K562 (cell line): Measurements from ENCODE around the gene RASAL1. TPM values are rescaled to one million over a fixed set of nuclear protein-coding genes. Genes with fewer than 3 reads are reported as not detected.

Source experiments
- ATAC-seq: fragments of 200-7000 bp; cut with Tn5 transposase; 3 replicates; pipeline ENCODE4 v1.9.1; 2020; ENCODE audit warnings: moderate library complexity
- BruUV-seq: library from RNA; stranded (reverse); fragments of 400-500 nt; replicated peaks from 2 replicates; lab custom pipeline; 2021; lab: Mats Ljungman, UMichigan
- CTCF ChIA-PET: fragments of 300-600 bp; formaldehyde crosslinking; extraction: SDS; loops from one replicate; lab custom pipeline; 2021; ENCODE audit warnings: low intra/inter-chr PET ratio; lab: Yijun Ruan, JAX
- POLR2A ChIA-PET: fragments of 300-600, 350-650 bp; sonication (Branson Sonifier 250); formaldehyde crosslinking; extraction: SDS; loops from one replicate; lab custom pipeline; 2021; ENCODE audit warnings: antibody characterized with exemption, inconsistent platforms; lab: Yijun Ruan, JAX
- DNase-seq, 4 experiments: peaks; one replicate each; pipeline versions ENCODE4 v3.0.0 to v3.0.0-alpha.2; 2011 to 2018; ENCODE audit warnings: low spot score in 3 of 4, mixed read lengths in 3 of 4; ENCODE audit errors: extremely low read depth in 1 of 4
- FAIRE-seq: peaks from 2 replicates; lab custom pipeline; 2011; peaks lifted over from hg19 to GRCh38; lab: Jason Lieb, UNC
- H2AFZ ChIP-seq: 2 replicates; pipeline ENCODE4 v1.6.0; 2011; ENCODE audit warnings: low read depth, low read length, control low read depth, inconsistent platforms
- H3K27ac ChIP-seq: fragments of 200-600 bp; 3 replicates; pipeline ENCODE4 v1.8.0; 2011; ENCODE audit warnings: low read depth, mild to moderate bottlenecking, control low read depth, inconsistent platforms, low read length, moderate library complexity, mixed read lengths; ENCODE audit errors: extremely low read depth
- H3K27me3 ChIP-seq, 2 experiments: fragments of 300-600 bp in 1 of 2; 2 replicates in 1 of 2; 3 replicates in 1 of 2; pipeline versions ENCODE4 v1.6.0 to v1.8.0; 2011; ENCODE audit warnings: inconsistent platforms in 2 of 2, low read length in 2 of 2, mild to moderate bottlenecking in 1 of 2, mixed read lengths in 1 of 2, moderate library complexity in 1 of 2; ENCODE audit not compliant: control insufficient read depth in 2 of 2, insufficient read depth in 2 of 2
- H3K36me3 ChIP-seq: fragments of 300-600 bp; 3 replicates; pipeline ENCODE4 v1.8.0; 2011; ENCODE audit warnings: mild to moderate bottlenecking, low read length, inconsistent platforms; ENCODE audit not compliant: control insufficient read depth, insufficient read depth
- H3K4me1 ChIP-seq, 2 experiments: fragments of 200-600 bp in 1 of 2; replicated peaks in 1 of 2; 2 replicates in 1 of 2; 3 replicates in 1 of 2; pipeline versions ENCODE4 v1.5.1 to v1.8.0; 2011; ENCODE audit warnings: inconsistent platforms in 2 of 2, low read length in 2 of 2, mild to moderate bottlenecking in 1 of 2, mixed read lengths in 1 of 2, moderate library complexity in 1 of 2; ENCODE audit not compliant: control insufficient read depth in 2 of 2, insufficient read depth in 2 of 2
- H3K4me2 ChIP-seq: 2 replicates; pipeline ENCODE4 v1.6.1; 2011; ENCODE audit warnings: low read length, control low read depth, inconsistent platforms, mixed read lengths; ENCODE audit not compliant: insufficient read depth
- H3K4me3 ChIP-seq: fragments of 200-600 bp; sonication (generic), shearing (Covaris generic); 2 replicates; pipeline ENCODE4 v1.5.1; 2016; ENCODE audit warnings: control low read depth, inconsistent platforms
- H3K79me2 ChIP-seq: fragments of 200-600 bp; 3 replicates; pipeline ENCODE4 v1.8.0; 2011; ENCODE audit warnings: low read length, inconsistent platforms; ENCODE audit not compliant: control insufficient read depth, insufficient read depth
- H3K9ac ChIP-seq, 2 experiments: 2 replicates each; pipeline versions ENCODE4 v1.6.0 to v1.6.1; 2011; ENCODE audit warnings: low read depth in 2 of 2, low read length in 2 of 2, control low read depth in 1 of 2, inconsistent platforms in 1 of 2, mild to moderate bottlenecking in 1 of 2, mixed read lengths in 1 of 2; ENCODE audit not compliant: insufficient read depth in 1 of 2
- H3K9me1 ChIP-seq: one replicate; pipeline ENCODE4 v1.6.0; 2011; ENCODE audit warnings: inconsistent platforms, mild to moderate bottlenecking, low read length, moderate library complexity; ENCODE audit not compliant: control insufficient read depth, insufficient read depth
- H3K9me3 ChIP-seq: replicated peaks from 2 replicates; pipeline ENCODE4 v1.5.1; 2011; ENCODE audit warnings: low read depth, low read length, inconsistent platforms; ENCODE audit not compliant: control insufficient read depth, insufficient read depth
- H4K20me1 ChIP-seq: replicated peaks from 2 replicates; pipeline ENCODE4 v1.6.1; 2011; ENCODE audit warnings: low read length, inconsistent platforms, mixed read lengths; ENCODE audit not compliant: control insufficient read depth, insufficient read depth
- JUND ChIP-seq, 2 experiments: IDR thresholded peaks; 2 replicates in 1 of 2; 3 replicates in 1 of 2; pipeline ENCODE4 v1.6.1; 2011; ENCODE audit warnings: borderline replicate concordance in 2 of 2, low read depth in 2 of 2, low read length in 2 of 2, improper control_type of control experiment in 1 of 2, missing biosample characterization in 1 of 2, missing genetic modification characterization in 1 of 2, missing genetic modification reagents in 1 of 2
- KDM1A ChIP-seq, 2 experiments: fragments of 450-650 bp; IDR thresholded peaks; 2 replicates each; pipeline ENCODE4 v1.6.1; 2016; ENCODE audit warnings: mild to moderate bottlenecking in 2 of 2
- ZNF24 ChIP-seq: fragments of 450-650 bp; IDR thresholded peaks from 2 replicates; pipeline ENCODE4 v1.6.1; 2016
- WGBS: fragments of 100-300 bp; shearing (Covaris generic); methylation state at CpG from one replicate; pipeline ENCODE4 v1.1.6; 2016; ENCODE audit warnings: low coverage, mixed read lengths; ENCODE audit not compliant: insufficient coverage; ENCODE audit errors: missing lambda C conversion rate; 5-methylcytosine and 5-hydroxymethylcytosine counted together
- in situ Hi-C: fragments of 300-500 bp; cut with MboI; formaldehyde crosslinking; loops from 4 replicates; pipeline ENCODE4 v1.15.0; 2018; ENCODE audit warnings: inconsistent platforms, mixed read lengths
- intact Hi-C: fragments of 100-400 bp; cut with micrococcal nuclease; formaldehyde crosslinking; loops from 2 replicates; pipeline ENCODE4 v1.14.2; 2022
- polyA plus RNA-seq, 8 experiments: library from polyadenylated mRNA; depleted of rRNA in 4 of 8; stranded (reverse) in 5 of 8; unstranded in 3 of 8; fragments of >200 nt; fragmentation: Nextera tagmentation in 2 of 8; fragmentation: Illumina TruSeq in 1 of 8; extraction: Ambion mirVana in 2 of 8; extraction: Trizol in 1 of 8; gene quantifications; 2 replicates each; pipeline versions ENCODE4 v1.2.1 to v1.2.3, GENCODE V29; 2011 to 2014; ENCODE audit warnings: inconsistent platforms in 1 of 8, missing spikeins in 1 of 8
- total RNA-seq, 7 experiments: library from RNA; depleted of rRNA in 6 of 7; stranded (reverse); fragments of >200 nt in 6 of 7; fragmentation: Illumina TruSeq in 2 of 7; extraction: Trizol in 2 of 7; gene quantifications; 2 replicates each; pipeline versions ENCODE4 v1.2.1 to v1.2.3, GENCODE V29; 2011 to 2021; ENCODE audit warnings: low replicate concordance in 1 of 7
- TF ChIP-seq, protein P1 (sequence below): sonication (generic); formaldehyde crosslinking; IDR thresholded peaks from 2 replicates; pipeline ENCODE4 v1.9.0; 2022; ENCODE audit warnings: mild to moderate bottlenecking, missing genetic modification reagents

The RASAL1 gene
- total and polyA plus RNA-seq, 9 of the 15 experiments (the other 6 are each of a cell fraction or from before 2014, with no cell fraction given): 0.06 to 0.16 (median 0.14) TPM; not detected in 6

GRCh38 chr12:113128802-113129663, 6.5 kb downstream of the RASAL1 start:
- H3K4me2 ChIP-seq: no peak overlapping the region
- in situ Hi-C loops (no loop called here), intact Hi-C loops (no loop called here)
- ChIA-PET POLR2A (interaction anchor here (1.0 kb wide), 1 partner anchor 12 kb away, joined by 5 read pairs; no protein-coding TSS in a partner anchor), CTCF (no interaction called here)
- H3K9me1 ChIP-seq: no peaks in the 10 kb centered on the region
- H4K20me1 ChIP-seq: no peaks in the 10 kb centered on the region
- no peak overlapping the region for H3K4me3 ChIP-seq
- H3K9ac ChIP-seq: no peak overlapping the region
- 5% methylated on average over 9 of the region's 9 CpGs for WGBS
- peaks cover 0 to 7% of the 10 kb centered on the region in 2 experiments; a peak in 2 of 5 replicates for H3K27me3 ChIP-seq
- FAIRE-seq (no peak), DNase-seq (no peak), ATAC-seq (no peak)
- no peaks in the 10 kb centered on the region for H3K9me3 ChIP-seq
- TF ChIP-seq ZNF24 (peak; percentile 32; the same call in 1 of the 2 replicates), JUND (IDR thresholded peaks at IDR 0.05; ENCODE audit: borderline replicate concordance, low read depth, low read length) (no peak), JUND (tag; IDR thresholded peaks at IDR 0.05; ENCODE audit: borderline replicate concordance, low read depth, low read length) (no peak)
- BruUV-seq: no TSS peak
- H2AFZ ChIP-seq: no peak overlapping the region
- H3K36me3 ChIP-seq: no peaks in the 10 kb centered on the region
- peaks cover 0 to 14% of the 10 kb centered on the region in 2 experiments; a peak in 2 of 5 replicates for H3K4me1 ChIP-seq
- no peak overlapping the region for H3K27ac ChIP-seq
- H3K79me2 ChIP-seq: no peaks in the 10 kb centered on the region

DNA sequence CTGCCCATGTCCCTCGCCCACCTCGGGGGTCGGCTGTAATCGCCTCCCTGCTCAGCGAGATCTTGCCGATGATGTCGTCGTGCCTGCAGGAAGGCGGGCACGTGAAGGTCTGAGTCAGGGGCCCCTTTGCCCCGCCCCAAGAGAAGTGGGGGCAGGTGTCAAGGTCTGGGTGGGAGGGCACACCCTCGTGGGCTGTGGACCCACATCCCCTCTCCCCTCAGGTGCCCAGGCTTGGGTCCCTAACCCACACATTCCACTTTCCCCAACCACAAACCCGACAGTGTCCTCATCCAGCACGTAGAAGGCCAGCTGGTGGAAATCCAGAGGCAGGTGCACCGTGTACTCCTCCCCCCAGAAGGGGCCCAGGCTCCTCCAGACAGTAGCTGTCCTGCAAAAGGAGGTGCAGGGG, 7.8 kb downstream of the RASAL1 start:
- peaks cover 0 to 7% of the 10 kb centered on the region in 2 experiments; a peak in 2 of 5 replicates for H3K27me3 ChIP-seq
- no peaks in the 10 kb centered on the region for H3K79me2 ChIP-seq
- H3K9me3 ChIP-seq: no peaks in the 10 kb centered on the region; the same call in 1 of the 2 replicates
- no peaks in the 10 kb centered on the region for H3K9me1 ChIP-seq
- FAIRE-seq: no peak
- H3K4me2 ChIP-seq: no peak overlapping the region
- no peak overlapping the region for H3K4me3 ChIP-seq
- H3K36me3 ChIP-seq: no peaks in the 10 kb centered on the region
- ChIA-PET CTCF (no interaction called here), POLR2A (interaction anchor here (0.6 kb wide), 1 partner anchor 112 kb away, joined by 3 read pairs; no protein-coding TSS in a partner anchor)
- TF ChIP-seq, protein P1, sequence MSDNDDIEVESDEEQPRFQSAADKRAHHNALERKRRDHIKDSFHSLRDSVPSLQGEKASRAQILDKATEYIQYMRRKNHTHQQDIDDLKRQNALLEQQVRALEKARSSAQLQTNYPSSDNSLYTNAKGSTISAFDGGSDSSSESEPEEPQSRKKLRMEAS (CRISPR knock-in tag): 0 out of 2 replicates have a peak, but pooled peaks have one; percentile 16
- TF ChIP-seq KDM1A (IDR thresholded peaks at IDR 0.05): no peak
- no peaks in the 10 kb centered on the region for H4K20me1 ChIP-seq
- no peak overlapping the region for H3K27ac ChIP-seq
- DNase-seq: no peak
- H3K9ac ChIP-seq: no peak overlapping the region; a peak in 1 of 4 replicates
- intact Hi-C loops (no loop called here), in situ Hi-C loops (no loop called here)
- no TSS peak for BruUV-seq
- H3K4me1 ChIP-seq: peaks cover 0 to 10% of the 10 kb centered on the region in 2 experiments; a peak in 2 of 5 replicates
- no peak overlapping the region for H2AFZ ChIP-seq
- 0% methylated on average over 14 of the region's 15 CpGs for WGBS
- ATAC-seq: no peak
